H1 (cell line): ENCODE data around the gene SBSN. TPM values are rescaled to one million over a fixed set of nuclear protein-coding genes. Genes with fewer than 3 reads are reported as not detected.

Experiments used
- CTCF ChIA-PET: fragments of 300-600 bp; sonication (Branson Sonifier 250); formaldehyde crosslinking; loops from one replicate; lab custom pipeline; 2021; ENCODE audit not compliant: partially characterized antibody; lab: Charles Lee
- POLR2A ChIA-PET: fragments of 300-600 bp; sonication (Branson Sonifier 250); formaldehyde crosslinking; loops from one replicate; lab custom pipeline; 2021; ENCODE audit warnings: inconsistent platforms; ENCODE audit not compliant: partially characterized antibody; lab: Charles Lee
- DNase-seq, 2 experiments: peaks; one replicate each; pipeline versions ENCODE4 v3.0.0 to v3.0.0-alpha.2; 2010 to 2022; ENCODE audit warnings: low spot score in 2 of 2, low read depth in 1 of 2, mixed read lengths in 1 of 2
- FAIRE-seq: peaks from 2 replicates; lab custom pipeline; 2011; peaks lifted over from hg19 to GRCh38; lab: Jason Lieb, UNC
- H2AFZ ChIP-seq: 2 replicates; pipeline ENCODE4 v1.8.1; 2012; ENCODE audit warnings: low read length, inconsistent platforms
- H2AK5ac ChIP-seq: 2 replicates; pipeline ENCODE4 v1.6.1; 2013; ENCODE audit warnings: low read depth, low read length
- H2BK120ac ChIP-seq: replicated peaks from 2 replicates; pipeline ENCODE3; 2013; ENCODE audit warnings: low read depth, low read length, inconsistent platforms
- H2BK12ac ChIP-seq: 2 replicates; pipeline ENCODE4 v1.6.1; 2013; ENCODE audit warnings: low read depth, low read length
- H2BK15ac ChIP-seq: 2 replicates; pipeline ENCODE4 v1.6.1; 2013; ENCODE audit warnings: low read length
- H2BK20ac ChIP-seq: 2 replicates; pipeline ENCODE4 v1.6.1; 2013; ENCODE audit warnings: low read length
- H2BK5ac ChIP-seq: 2 replicates; pipeline ENCODE4 v1.6.1; 2013; ENCODE audit warnings: low read depth, low read length
- H3K14ac ChIP-seq: 2 replicates; pipeline ENCODE4 v1.6.1; 2013; ENCODE audit warnings: inconsistent platforms; ENCODE audit not compliant: insufficient read length
- H3K18ac ChIP-seq: 2 replicates; pipeline ENCODE4 v1.6.1; 2013; ENCODE audit warnings: low read length; ENCODE audit errors: extremely low read depth
- H3K23ac ChIP-seq: 2 replicates; pipeline ENCODE4 v1.6.1; 2013; ENCODE audit warnings: inconsistent platforms; ENCODE audit not compliant: insufficient read length
- H3K23me2 ChIP-seq: 2 replicates; pipeline ENCODE4 v1.6.1; 2013; ENCODE audit warnings: low read depth, low read length
- H3K27ac ChIP-seq: 2 replicates; pipeline ENCODE4 v1.6.1; 2011; ENCODE audit warnings: low read depth, low read length, inconsistent platforms
- H3K27me3 ChIP-seq, 4 experiments: replicated peaks in 1 of 4; 1 replicate in 1 of 4; 2 replicates in 3 of 4; pipeline versions ENCODE4 v1.6.1 to v1.8.1; 2011 to 2013; ENCODE audit warnings: low read length in 3 of 4, mild to moderate bottlenecking in 3 of 4, inconsistent platforms in 2 of 4, mixed read lengths in 2 of 4, moderate library complexity in 1 of 4; ENCODE audit not compliant: control insufficient read depth in 3 of 4, insufficient read depth in 3 of 4; ENCODE audit errors: extremely low read depth in 1 of 4
- H3K36me3 ChIP-seq, 4 experiments: 2 replicates each; pipeline versions ENCODE4 v1.6.1 to v1.8.1; 2011 to 2013; ENCODE audit warnings: mild to moderate bottlenecking in 4 of 4, low read length in 3 of 4, moderate library complexity in 2 of 4, control low read depth in 1 of 4, inconsistent platforms in 1 of 4; ENCODE audit not compliant: insufficient read depth in 4 of 4, control insufficient read depth in 2 of 4
- H3K4ac ChIP-seq: replicated peaks from 2 replicates; pipeline ENCODE3; 2013; ENCODE audit warnings: low read length, low read depth, mixed read lengths, inconsistent platforms; ENCODE audit not compliant: insufficient read length
- H3K4me1 ChIP-seq, 4 experiments: replicated peaks in 1 of 4; 1 replicate in 1 of 4; 2 replicates in 3 of 4; pipeline versions ENCODE4 v1.6.1 to v1.8.1; 2011 to 2013; ENCODE audit warnings: low read length in 3 of 4, inconsistent platforms in 2 of 4, mixed read lengths in 1 of 4; ENCODE audit not compliant: insufficient read depth in 4 of 4, control insufficient read depth in 3 of 4
- H3K4me2 ChIP-seq, 2 experiments: 2 replicates each; pipeline versions ENCODE4 v1.6.1 to v1.8.1; 2011 to 2013; ENCODE audit warnings: low read depth in 2 of 2, low read length in 2 of 2, control low read depth in 1 of 2, inconsistent platforms in 1 of 2, mild to moderate bottlenecking in 1 of 2; ENCODE audit not compliant: insufficient read depth in 1 of 2
- H3K4me3 ChIP-seq, 4 experiments: fragments of 200-600, 300-600 bp in 1 of 4; sonication (generic), shearing (Covaris generic), sonication (Bioruptor Twin) in 1 of 4; 2 replicates each; pipeline versions ENCODE4 v1.5.1 to v1.8.1; 2011 to 2016; ENCODE audit warnings: low read length in 4 of 4, low read depth in 3 of 4, control low read depth in 2 of 4, inconsistent platforms in 2 of 4, mild to moderate bottlenecking in 2 of 4, mixed read lengths in 1 of 4, moderate library complexity in 1 of 4; ENCODE audit not compliant: insufficient read depth in 2 of 4; ENCODE audit errors: extremely low read depth in 1 of 4
- H3K56ac ChIP-seq: replicated peaks from 2 replicates; pipeline ENCODE3; 2013; ENCODE audit warnings: low read depth, mild to moderate bottlenecking, mixed read lengths, low read length, inconsistent platforms; ENCODE audit not compliant: insufficient read length
- H3K79me1 ChIP-seq: 2 replicates; pipeline ENCODE4 v1.6.1; 2013; ENCODE audit warnings: low read depth, low read length, control low read depth
- H3K79me2 ChIP-seq, 2 experiments: 2 replicates each; pipeline versions ENCODE4 v1.6.1 to v1.8.1; 2012 to 2013; ENCODE audit warnings: low read length in 2 of 2, mild to moderate bottlenecking in 2 of 2, inconsistent platforms in 1 of 2; ENCODE audit not compliant: insufficient read depth in 2 of 2, control insufficient read depth in 1 of 2
- H3K9ac ChIP-seq, 4 experiments: replicated peaks in 1 of 4; 1 replicate in 1 of 4; 2 replicates in 3 of 4; pipeline versions ENCODE4 v1.6.1 to v1.8.1; 2011 to 2013; ENCODE audit warnings: low read depth in 3 of 4, low read length in 3 of 4, control low read depth in 2 of 4, mild to moderate bottlenecking in 2 of 4, moderate library complexity in 2 of 4, inconsistent platforms in 1 of 4; ENCODE audit errors: extremely low read depth in 1 of 4
- H3K9me3 ChIP-seq, 2 experiments: 2 replicates each; pipeline versions ENCODE4 v1.6.1 to v1.8.1; 2012 to 2013; ENCODE audit warnings: mild to moderate bottlenecking in 2 of 2, moderate library complexity in 2 of 2, control low read depth in 1 of 2, inconsistent platforms in 1 of 2, low read depth in 1 of 2, low read length in 1 of 2, mixed read lengths in 1 of 2; ENCODE audit not compliant: insufficient read depth in 2 of 2
- H4K20me1 ChIP-seq, 2 experiments: replicated peaks in 1 of 2; 2 replicates each; pipeline versions ENCODE3 to v1.8.1; 2011 to 2013; ENCODE audit warnings: inconsistent platforms in 2 of 2, low read length in 2 of 2, mild to moderate bottlenecking in 1 of 2; ENCODE audit not compliant: insufficient read depth in 2 of 2, control insufficient read depth in 1 of 2
- H4K5ac ChIP-seq: 2 replicates; pipeline ENCODE4 v1.6.1; 2013; ENCODE audit warnings: low read length, low read depth, mixed read lengths, inconsistent platforms; ENCODE audit not compliant: insufficient read length
- H4K8ac ChIP-seq: 2 replicates; pipeline ENCODE4 v1.8.0; 2013; ENCODE audit warnings: mild to moderate bottlenecking, moderate library complexity, low read length, inconsistent platforms; ENCODE audit not compliant: insufficient read depth; ENCODE audit errors: extremely low read depth
- H4K91ac ChIP-seq: replicated peaks from 2 replicates; pipeline ENCODE3; 2013; ENCODE audit warnings: low read length, mixed read lengths, inconsistent platforms; ENCODE audit not compliant: insufficient read length
- CBX5 ChIP-seq: fragments of 300-800, 300-1000 bp; sonication (generic); IDR thresholded peaks from 2 replicates; pipeline ENCODE4 v1.7.1; 2016; ENCODE audit warnings: antibody characterized with exemption, low read length, low read depth
- CTBP2 ChIP-seq: IDR thresholded peaks from 2 replicates; pipeline ENCODE4 v1.7.0; 2011; ENCODE audit warnings: borderline replicate concordance, mild to moderate bottlenecking, moderate library complexity, mixed read lengths, low read length; ENCODE audit not compliant: insufficient read depth, insufficient read length
- KDM4A ChIP-seq: IDR thresholded peaks from one replicate; pipeline ENCODE4 v1.7.1; 2012; ENCODE audit warnings: low read depth, mild to moderate bottlenecking, moderate library complexity, low read length, inconsistent platforms; ENCODE audit not compliant: severe bottlenecking
- POLR2A ChIP-seq, 2 experiments: IDR thresholded peaks; 1 replicate in 1 of 2; 2 replicates in 1 of 2; pipeline ENCODE4 v1.6.1; 2011; ENCODE audit warnings: low read depth in 2 of 2, low read length in 2 of 2, mild to moderate bottlenecking in 2 of 2; ENCODE audit errors: control extremely low read depth in 1 of 2
- POU5F1 ChIP-seq: IDR thresholded peaks from 2 replicates; pipeline ENCODE4 v1.6.1; 2011; ENCODE audit warnings: low read depth, mild to moderate bottlenecking, low read length, moderate library complexity
- SP1 ChIP-seq: IDR thresholded peaks from 2 replicates; pipeline ENCODE4 v1.6.1; 2011; ENCODE audit warnings: low read depth, low read length
- TAF7 ChIP-seq: optimal IDR thresholded peaks from 2 replicates; pipeline ENCODE3; 2011; ENCODE audit warnings: low read depth, mild to moderate bottlenecking, inconsistent platforms, low read length, moderate library complexity, borderline replicate concordance
- WGBS, 2 experiments: shearing (Covaris generic) in 1 of 2; methylation state at CpG; one replicate each; pipeline versions ENCODE4 v1.1.6 to v1.1.7; 2013 to 2015; ENCODE audit warnings: low lambda C conversion rate in 2 of 2, mixed read lengths in 2 of 2, inconsistent platforms in 1 of 2, low coverage in 1 of 2, missing lambda C conversion rate in 1 of 2; ENCODE audit not compliant: insufficient replicate concordance in 2 of 2, insufficient coverage in 1 of 2, insufficient read length in 1 of 2; ENCODE audit errors: extremely low coverage in 1 of 2, missing lambda C conversion rate in 1 of 2; 5-methylcytosine and 5-hydroxymethylcytosine counted together
- polyA plus RNA-seq, 7 experiments: library from polyadenylated mRNA; depleted of rRNA in 3 of 7; stranded (reverse) in 5 of 7; unstranded in 2 of 7; fragments of >200 nt in 5 of 7; fragments of 200-250 nt in 2 of 7; gene quantifications; 1 replicate in 5 of 7; 2 replicates in 1 of 7; 4 replicates in 1 of 7; pipeline versions ENCODE4 v1.2.1 to v1.2.3, GENCODE V29; 2011 to 2013; ENCODE audit warnings: missing spikeins in 2 of 7, mixed read lengths in 2 of 7
- total RNA-seq: library from RNA; stranded (reverse); fragmentation: NEBNext Ultra II Directional; extraction: Animal tissue kit (Norgen Biotek cat#: 25700); gene quantifications from 2 replicates; pipeline ENCODE4 v1.2.1, GENCODE V29; 2021

Gene SBSN
- total and polyA plus RNA-seq, 2 of the 8 experiments (the other 6 are each of a cell fraction or from before 2014, with no cell fraction given) = not detected

DNA sequence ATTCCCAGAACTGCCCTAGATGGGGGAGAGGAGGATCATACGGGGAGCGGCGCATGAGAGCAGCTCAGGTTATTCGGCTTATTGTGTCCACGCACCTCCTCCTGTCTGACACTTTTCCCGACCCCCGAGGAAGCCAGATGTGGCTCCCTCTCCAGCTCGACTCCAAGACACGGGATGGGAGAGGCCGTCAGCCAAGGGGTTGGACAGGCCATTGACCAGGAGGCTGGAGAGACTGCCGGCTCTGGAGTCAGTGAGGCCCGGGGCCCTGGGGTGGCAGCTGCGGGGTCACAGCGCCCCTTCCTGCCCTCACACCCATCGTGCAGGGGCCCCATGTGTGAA lies 17.5 kb downstream of the SBSN start:
- TF ChIP-seq TAF7 (no peak), KDM4A (peak; percentile 31), CTBP2 (peak; percentile 81), SP1 (no peak), POU5F1 (no peak), POLR2A (IDR thresholded peaks at IDR 0.05; ENCODE audit: control extremely low read depth in 1 of 2, low read depth in 2 of 2, low read length in 2 of 2) (no peak), CBX5 (no peak)
- Histone ChIP-seq H4K20me1 (peaks cover 0 to 3% of the 10 kb centered on the region in 2 experiments), H2AFZ (peak overlapping the region; percentile 75; the same call in 1 of the 2 replicates)

More for the DNA sequence above, 17.5 kb downstream of the SBSN start:
- DNase-seq (no peak), FAIRE-seq (no peak)
- Histone ChIP-seq H3K27me3 (peaks cover 0 to 11% (median 6%) of the 10 kb centered on the region in 4 experiments; a peak in 3 of 7 replicates), H4K91ac (peak overlapping the region; percentile 4), H3K56ac (no peak overlapping the region), H2BK20ac (no peak overlapping the region), H3K79me2 (peaks cover 0 to 34% of the 10 kb centered on the region in 2 experiments; a peak in 2 of 4 replicates), H3K4me3 (peak overlapping the region in 3 of 4 experiments; percentile 89 to 99 (median 97); a peak in 5 of 8 replicates), H3K27ac (no peak overlapping the region), H3K9ac (peak overlapping the region in 1 of 4 experiments; percentile 95; a peak in 2 of 7 replicates), H3K18ac (peak overlapping the region; percentile 90), H3K4ac (no peak overlapping the region), H3K9me3 (no peaks in the 10 kb centered on the region), H2BK12ac (peak overlapping the region; percentile 71; the same call in 1 of the 2 replicates), H3K23me2 (peaks cover 14% of the 10 kb centered on the region), H3K36me3 (peaks cover 6 to 25% (median 12%) of the 10 kb centered on the region in 4 experiments; a peak in 6 of 8 replicates), H2BK15ac (peak overlapping the region; percentile 83; the same call in 1 of the 2 replicates), H2BK120ac (no peak overlapping the region), H3K4me1 (peaks cover 0 to 25% (median 21%) of the 10 kb centered on the region in 4 experiments; a peak in 6 of 7 replicates), H3K23ac (no peak overlapping the region), H2AK5ac (no peak overlapping the region), H2BK5ac (peak overlapping the region; percentile 94; the same call in 1 of the 2 replicates), H3K4me2 (peak overlapping the region; percentile 84 to 86), H3K14ac (no peak overlapping the region), H3K79me1 (peaks cover 2% of the 10 kb centered on the region; the same call in 1 of the 2 replicates), H4K5ac (no peak overlapping the region), H4K8ac (no peak overlapping the region)
- ChIA-PET CTCF (interaction anchor here (0.6 to 3.7 kb wide), 28 partner anchors 10 to 179 kb away, joined by 3 to 28 read pairs (median 4); partner anchors contain the start of gene PMIS2), POLR2A (interaction anchor here (0.6 to 7.4 kb wide), 52 partner anchors 9 to 1629 kb away, joined by 3 to 110 read pairs (median 4); partner anchors contain the start of genes COX6B1, GAPDHS, HAUS5 and SBSN)
- 34% methylated on average over 13 of the region's 15 CpGs; no CpG with 5 or more reads in 1 of the 2 experiments for WGBS, 2 experiments
